Esophagus muscularis mucosa (tissue), 4 donors: ENCODE measurements around the gene CLEC16A. TPM values are rescaled to one million over a fixed set of nuclear protein-coding genes. Genes with fewer than 3 reads are reported as not detected.
"Not testable (repeated sequence)": the region's sequence is repeated elsewhere in the genome, so short reads cannot be mapped to it uniquely, and the experiment has no call there.

Experiments used
- DNase-seq: peaks from one replicate; pipeline ENCODE4 v3.0.0-alpha.2; 2017; ENCODE audit errors: extremely low spot score
- H3K27ac ChIP-seq, 4 donors: fragments of 200-600 bp; sonication (generic); replicated peaks in 1 of 4; 1 replicate in 3 of 4; 2 replicates in 1 of 4; pipeline ENCODE4 v1.5.1; 2016 to 2019; ENCODE audit warnings: mild to moderate bottlenecking in 1 of 4
- H3K27me3 ChIP-seq, 4 donors: fragments of 200-600 bp; sonication (generic); one replicate each; pipeline versions ENCODE4 v1.5.1 to v1.6.0; 2016 to 2019
- H3K36me3 ChIP-seq, 4 donors: fragments of 200-600 bp; sonication (generic); one replicate each; pipeline ENCODE4 v1.5.1; 2016 to 2019
- H3K4me1 ChIP-seq, 4 donors: fragments of 200-600 bp; sonication (generic); one replicate each; pipeline ENCODE4 v1.5.1; 2016 to 2019
- H3K4me3 ChIP-seq, 4 donors: fragments of 200-600 bp; sonication (generic); 1 replicate in 2 of 4; 2 replicates in 2 of 4; pipeline ENCODE4 v1.5.1; 2016 to 2019; ENCODE audit warnings: mild to moderate bottlenecking in 4 of 4, moderate library complexity in 1 of 4
- H3K9me3 ChIP-seq, 4 donors: fragments of 200-600 bp; sonication (generic); 1 replicate in 3 of 4; 2 replicates in 1 of 4; pipeline ENCODE4 v1.5.1; 2016 to 2019
- EP300 ChIP-seq: sonication (generic); formaldehyde crosslinking; IDR thresholded peaks from one replicate; pipeline ENCODE4 v1.6.1; 2017; ENCODE audit warnings: antibody characterized with exemption
- POLR2A ChIP-seq: fragments of 450-650 bp; IDR thresholded peaks from one replicate; pipeline ENCODE4 v1.6.1; 2017; ENCODE audit warnings: antibody characterized with exemption, moderate library complexity, mild to moderate bottlenecking, low read depth
- POLR2AphosphoS5 ChIP-seq, 2 donors: sonication (generic); formaldehyde crosslinking; IDR thresholded peaks; one replicate each; pipeline ENCODE4 v1.6.1; 2017; ENCODE audit warnings: antibody characterized with exemption in 2 of 2
- WGBS: methylation state at CpG from one replicate; pipeline ENCODE4 v1.1.5; 2018; 5-methylcytosine and 5-hydroxymethylcytosine counted together
- intact Hi-C: fragments of 100-400 bp; cut with DNase I; formaldehyde crosslinking; loops from one replicate; pipeline ENCODE4 v1.15.1; 2023
- total RNA-seq, 4 donors: library from RNA; depleted of rRNA; stranded (reverse); fragments of >200 nt; gene quantifications; one replicate each; pipeline versions ENCODE4 v1.1.0 to v1.2.1, GENCODE V29; 2016
- TF ChIP-seq, protein P1 (sequence below), 3 experiments: fragments of 200-600 bp in 2 of 3; fragments of 450-650 bp in 1 of 3; sonication (generic) in 2 of 3; IDR thresholded peaks; one replicate each; pipeline ENCODE4 v1.5.1; 2017 to 2019; ENCODE audit warnings: antibody characterized with exemption in 3 of 3, mild to moderate bottlenecking in 2 of 3, moderate library complexity in 1 of 3

CLEC16A gene
- total RNA-seq, 4 donors from 2014 or later, result 22.3 to 34.7 (median 29.2) TPM

DNA sequence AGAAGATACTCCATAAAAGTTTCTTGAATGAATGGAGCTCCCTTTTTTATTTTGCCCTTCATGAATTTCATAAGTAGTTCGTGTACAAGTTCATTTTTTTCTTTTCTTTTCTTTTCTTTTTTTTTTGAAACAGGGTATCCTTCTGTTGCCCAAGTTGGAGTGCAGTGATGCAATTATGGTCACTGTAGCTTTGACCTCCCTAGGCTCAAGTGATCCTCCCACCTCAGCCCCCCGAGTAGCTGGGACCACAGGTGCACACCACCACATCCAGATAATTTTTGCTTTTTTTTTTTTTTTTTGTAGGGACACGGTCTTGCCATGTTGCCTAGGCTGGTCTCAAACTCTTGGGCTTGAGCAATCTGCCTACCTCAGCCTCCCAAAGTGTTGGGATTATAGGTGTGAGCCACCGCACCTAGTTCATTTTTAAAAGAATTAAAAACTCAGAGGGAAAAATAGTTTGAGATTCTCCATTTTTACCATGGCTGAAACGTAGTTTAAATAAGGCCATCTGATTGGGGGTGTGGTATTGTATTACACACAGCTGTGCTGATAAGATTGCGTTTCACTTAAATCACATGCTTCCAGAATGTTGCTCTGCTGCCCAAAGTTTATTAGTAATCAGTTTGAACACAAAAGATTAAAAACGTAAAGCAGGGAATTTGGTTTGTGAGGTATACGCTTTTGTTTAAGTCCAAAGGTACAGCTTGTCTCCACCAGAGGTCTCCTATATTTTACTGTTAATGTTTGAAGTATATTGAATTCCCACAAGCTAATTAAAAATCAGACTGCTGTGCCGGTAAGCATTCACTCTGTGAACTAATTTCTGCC, 157.5 kb downstream of the CLEC16A start:
- TF ChIP-seq POLR2AphosphoS5 (IDR thresholded peaks at IDR 0.05) (no peak), EP300 (no peak), POLR2A (no peak)
- TF ChIP-seq, protein P1, sequence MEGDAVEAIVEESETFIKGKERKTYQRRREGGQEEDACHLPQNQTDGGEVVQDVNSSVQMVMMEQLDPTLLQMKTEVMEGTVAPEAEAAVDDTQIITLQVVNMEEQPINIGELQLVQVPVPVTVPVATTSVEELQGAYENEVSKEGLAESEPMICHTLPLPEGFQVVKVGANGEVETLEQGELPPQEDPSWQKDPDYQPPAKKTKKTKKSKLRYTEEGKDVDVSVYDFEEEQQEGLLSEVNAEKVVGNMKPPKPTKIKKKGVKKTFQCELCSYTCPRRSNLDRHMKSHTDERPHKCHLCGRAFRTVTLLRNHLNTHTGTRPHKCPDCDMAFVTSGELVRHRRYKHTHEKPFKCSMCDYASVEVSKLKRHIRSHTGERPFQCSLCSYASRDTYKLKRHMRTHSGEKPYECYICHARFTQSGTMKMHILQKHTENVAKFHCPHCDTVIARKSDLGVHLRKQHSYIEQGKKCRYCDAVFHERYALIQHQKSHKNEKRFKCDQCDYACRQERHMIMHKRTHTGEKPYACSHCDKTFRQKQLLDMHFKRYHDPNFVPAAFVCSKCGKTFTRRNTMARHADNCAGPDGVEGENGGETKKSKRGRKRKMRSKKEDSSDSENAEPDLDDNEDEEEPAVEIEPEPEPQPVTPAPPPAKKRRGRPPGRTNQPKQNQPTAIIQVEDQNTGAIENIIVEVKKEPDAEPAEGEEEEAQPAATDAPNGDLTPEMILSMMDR (IDR thresholded peaks at IDR 0.05), result no peak
- Histone ChIP-seq H3K9me3 (no peaks in the 10 kb centered on the region), H3K27ac (peak overlapping the region in 2 of 4 donors; percentile 72 to 77), H3K36me3 (peaks cover 0 to 4% (median 2%) of the 10 kb centered on the region in 4 donors), H3K27me3 (no peaks in the 10 kb centered on the region), H3K4me1 (peaks cover 34 to 57% (median 42%) of the 10 kb centered on the region in 4 donors), H3K4me3 (no peak overlapping the region)
- intact Hi-C loops, result no loop called here
- 77% methylated on average over 9 of the region's 9 CpGs for WGBS
- no peak for DNase-seq

DNA sequence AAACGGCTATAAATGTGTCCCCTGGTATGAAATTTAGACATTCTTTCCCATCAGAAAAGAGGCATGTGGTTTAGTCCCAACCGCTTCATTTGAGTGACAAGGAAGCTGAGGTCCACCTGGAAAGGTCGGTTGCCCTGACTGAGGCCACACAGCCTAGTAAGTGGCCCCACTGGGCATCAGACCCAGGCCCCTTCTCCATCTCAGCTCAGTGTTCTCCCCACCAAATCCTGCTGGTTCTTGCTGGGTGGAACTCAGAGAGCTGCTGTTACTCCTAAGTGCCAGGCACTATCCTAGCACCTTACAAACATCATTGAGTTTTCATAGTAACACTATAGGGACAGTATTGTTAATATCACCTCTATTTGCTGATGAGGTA, 158.1 kb downstream of the CLEC16A start:
- Histone ChIP-seq H3K27me3 (no peaks in the 10 kb centered on the region), H3K4me1 (peaks cover 34 to 63% (median 45%) of the 10 kb centered on the region in 4 donors), H3K36me3 (peaks cover 0 to 4% (median 2%) of the 10 kb centered on the region in 4 donors), H3K9me3 (no peaks in the 10 kb centered on the region), H3K4me3 (no peak overlapping the region), H3K27ac (peak overlapping the region in 1 of 4 donors; percentile 33)
- intact Hi-C loops, result no loop called here
- DNase-seq, result no peak
- TF ChIP-seq POLR2A (no peak), POLR2AphosphoS5 (IDR thresholded peaks at IDR 0.05) (no peak), EP300 (no peak)
- TF ChIP-seq, protein P1 (IDR thresholded peaks at IDR 0.05), result no peak
- 90% methylated on average over 3 of the region's 3 CpGs for WGBS

DNA sequence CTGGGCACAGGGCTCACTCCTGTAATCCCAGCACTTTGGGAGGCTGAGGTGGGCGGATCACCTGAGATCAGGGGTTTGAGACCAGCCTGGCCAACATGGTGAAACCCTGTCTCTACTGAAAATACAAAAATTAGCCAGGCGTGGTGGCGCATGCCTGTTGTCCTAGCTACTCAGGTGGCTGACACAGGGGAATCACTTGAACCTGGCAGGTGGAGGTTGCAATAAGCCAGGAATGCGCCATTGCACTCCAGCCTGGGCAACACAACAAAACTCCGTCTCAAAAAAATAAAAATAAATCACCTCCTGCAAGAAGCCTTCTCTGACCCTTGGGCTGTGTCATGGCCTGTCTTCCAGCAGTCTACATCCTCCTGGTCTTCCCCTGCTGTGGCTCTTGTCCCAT, 158.9 kb downstream of the CLEC16A start:
- H3K4me1 ChIP-seq, result peaks cover 37 to 68% (median 49%) of the 10 kb centered on the region in 4 donors
- H3K27ac ChIP-seq, result peak overlapping the region in 1 of 4 donors; percentile 33

DNA sequence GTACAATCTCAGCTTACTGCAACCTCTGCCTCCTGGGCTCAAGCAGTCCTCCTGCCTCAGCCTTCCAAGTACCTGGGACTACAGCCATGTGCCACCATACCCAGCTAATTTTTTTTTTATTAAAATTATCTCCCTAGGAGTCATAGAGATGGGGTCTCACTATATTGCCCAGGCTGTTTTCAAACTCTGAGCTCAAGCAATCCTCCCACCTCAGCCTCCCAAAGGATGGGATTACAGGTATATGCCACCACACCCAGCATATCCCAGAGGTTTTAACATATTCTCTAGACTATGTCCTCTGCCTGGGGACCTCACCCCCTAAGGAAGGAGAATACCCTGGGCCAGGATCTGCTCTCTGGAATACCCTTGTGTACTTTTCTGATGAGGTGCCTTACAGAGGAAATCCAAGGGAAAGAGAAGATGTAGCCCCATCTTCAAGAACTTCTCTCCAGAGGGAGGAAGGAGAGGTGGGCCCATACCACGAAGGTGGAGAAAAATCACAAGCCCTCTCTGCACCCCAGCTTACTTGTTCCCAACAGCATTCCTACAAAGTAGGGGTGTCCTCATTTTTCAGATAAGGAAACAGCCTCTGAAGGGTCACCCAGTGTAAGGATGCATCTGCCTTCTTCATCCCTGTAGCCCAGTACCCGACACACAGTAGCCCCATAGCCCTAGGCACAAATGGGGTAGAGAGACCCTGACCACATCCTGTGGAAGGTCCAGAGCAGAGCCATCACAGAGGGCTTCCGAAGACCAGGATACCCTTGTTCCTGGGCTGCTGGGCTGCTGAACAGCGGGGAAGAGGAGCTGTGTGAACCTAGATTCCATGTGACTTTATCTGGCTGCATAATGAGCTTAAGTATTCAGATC, 160.0 kb downstream of the CLEC16A start:
- TF ChIP-seq, protein P1 (IDR thresholded peaks at IDR 0.05), result no peak
- TF ChIP-seq POLR2A, result no peak
- no peak for TF ChIP-seq POLR2AphosphoS5 (IDR thresholded peaks at IDR 0.05)
- no peak for TF ChIP-seq EP300
- intact Hi-C loops, result no loop called here
- no peaks in the 10 kb centered on the region for H3K27me3 ChIP-seq
- WGBS, result 60% methylated on average over 4 of the region's 4 CpGs
- H3K4me1 ChIP-seq, result peaks cover 37 to 65% (median 48%) of the 10 kb centered on the region in 4 donors
- peak overlapping the region in 3 of 4 donors; percentile 37 to 62 (median 60) for H3K27ac ChIP-seq
- no peak overlapping the region for H3K4me3 ChIP-seq
- DNase-seq, result no peak
- no peaks in the 10 kb centered on the region for H3K9me3 ChIP-seq
- H3K36me3 ChIP-seq, result no peaks in the 10 kb centered on the region

More for the DNA sequence above, 158.9 kb downstream of the CLEC16A start:
- WGBS, result 91% methylated on average over 5 of the region's 5 CpGs
- H3K36me3 ChIP-seq, H3K27me3 ChIP-seq, H3K4me3 ChIP-seq, DNase-seq, intact Hi-C loops, H3K9me3 ChIP-seq: not testable (repeated sequence)
